Ascending aorta (tissue), 2 donors: Measurements from ENCODE around the gene ARHGAP10. TPM values are rescaled to one million over a fixed set of nuclear protein-coding genes. Genes with fewer than 3 reads are reported as not detected.
"Not testable (repeated sequence)": the region's sequence is repeated elsewhere in the genome, so short reads cannot be mapped to it uniquely, and the experiment has no call there.

ENCODE experiments used
- DNase-seq, 2 donors: peaks; one replicate each; pipeline ENCODE4 v3.0.0-alpha.2; 2019; ENCODE audit warnings: low spot score in 2 of 2
- H3K27ac ChIP-seq, 2 donors: fragments of 200-600 bp; sonication (generic); one replicate each; pipeline ENCODE4 v1.5.1; 2016 to 2017; ENCODE audit warnings: mild to moderate bottlenecking in 1 of 2
- H3K27me3 ChIP-seq: fragments of 200-600 bp; sonication (generic); one replicate; pipeline ENCODE4 v1.5.1; 2017
- H3K36me3 ChIP-seq, 2 donors: fragments of 200-600 bp; sonication (generic); one replicate each; pipeline ENCODE4 v1.5.1; 2016
- H3K4me1 ChIP-seq, 2 donors: fragments of 200-600 bp; sonication (generic); one replicate each; pipeline ENCODE4 v1.5.1; 2016 to 2017; ENCODE audit warnings: mild to moderate bottlenecking in 1 of 2
- H3K4me3 ChIP-seq, 2 donors: fragments of 200-600 bp; sonication (generic); one replicate each; pipeline ENCODE4 v1.5.1; 2016 to 2017; ENCODE audit warnings: mild to moderate bottlenecking in 1 of 2
- H3K9me3 ChIP-seq, 2 donors: fragments of 200-600 bp; sonication (generic); one replicate each; pipeline ENCODE4 v1.5.1; 2016
- intact Hi-C: fragments of 100-400 bp; cut with DNase I; formaldehyde crosslinking; loops from one replicate; pipeline ENCODE4 v1.15.1; 2023
- total RNA-seq: library from RNA; depleted of rRNA; stranded (reverse); fragments of >200 nt; gene quantifications from one replicate; pipeline ENCODE4 v1.1.0, GENCODE V29; 2016
- TF ChIP-seq, protein P1 (sequence below), 3 experiments: fragments of 200-600 bp in 2 of 3; fragments of 450-650 bp in 1 of 3; sonication (generic) in 2 of 3; IDR thresholded peaks; one replicate each; pipeline ENCODE4 v1.5.1; 2016 to 2019; ENCODE audit warnings: antibody characterized with exemption in 3 of 3, mild to moderate bottlenecking in 1 of 3, moderate library complexity in 1 of 3

ARHGAP10 gene
- total RNA-seq, 1 donor from 2014 or later, result 77.3 TPM

DNA sequence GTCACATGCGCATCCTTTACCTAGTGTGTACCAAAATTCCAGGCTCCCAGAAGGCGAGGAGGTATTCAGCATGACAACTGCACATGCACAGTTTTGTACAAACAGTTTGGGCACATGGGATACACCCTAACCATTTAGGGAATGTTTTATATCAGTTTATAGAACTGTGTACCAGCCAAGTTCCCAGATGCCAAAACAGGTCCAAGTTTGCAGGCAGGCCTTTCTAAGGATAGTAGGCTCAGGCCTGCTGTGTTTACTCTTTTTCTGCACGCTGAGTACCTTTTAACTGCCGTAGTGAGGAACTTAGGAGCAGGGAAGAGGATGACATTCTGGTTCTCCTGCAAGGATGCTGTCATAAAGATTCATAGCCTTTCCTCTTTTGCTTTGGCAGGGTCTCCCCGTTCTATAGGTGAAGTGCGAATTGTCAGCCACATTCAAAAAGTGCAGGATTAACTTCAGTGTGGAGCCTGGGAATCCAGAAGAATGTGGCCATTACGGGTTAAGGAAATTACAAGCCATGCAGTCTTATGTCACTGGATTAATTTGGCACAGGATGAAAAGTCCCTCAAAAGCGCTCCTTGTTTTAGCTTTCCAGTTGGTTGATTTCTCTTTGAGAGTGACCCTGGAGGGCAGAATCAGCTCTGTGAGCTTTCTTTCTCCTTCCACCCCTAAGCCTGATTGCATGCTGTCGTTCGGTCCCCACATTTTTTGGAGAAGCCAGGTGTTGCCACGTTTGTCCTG is 259.8 kb downstream of the ARHGAP10 start:
- Histone ChIP-seq H3K9me3 (no peaks in the 10 kb centered on the region), H3K27me3 (no peaks in the 10 kb centered on the region), H3K4me1 (peaks cover 0 to 15% of the 10 kb centered on the region in 2 donors), H3K4me3 (no peak overlapping the region), H3K36me3 (peaks cover 0 to 7% of the 10 kb centered on the region in 2 donors), H3K27ac (no peak overlapping the region)
- TF ChIP-seq, protein P1, sequence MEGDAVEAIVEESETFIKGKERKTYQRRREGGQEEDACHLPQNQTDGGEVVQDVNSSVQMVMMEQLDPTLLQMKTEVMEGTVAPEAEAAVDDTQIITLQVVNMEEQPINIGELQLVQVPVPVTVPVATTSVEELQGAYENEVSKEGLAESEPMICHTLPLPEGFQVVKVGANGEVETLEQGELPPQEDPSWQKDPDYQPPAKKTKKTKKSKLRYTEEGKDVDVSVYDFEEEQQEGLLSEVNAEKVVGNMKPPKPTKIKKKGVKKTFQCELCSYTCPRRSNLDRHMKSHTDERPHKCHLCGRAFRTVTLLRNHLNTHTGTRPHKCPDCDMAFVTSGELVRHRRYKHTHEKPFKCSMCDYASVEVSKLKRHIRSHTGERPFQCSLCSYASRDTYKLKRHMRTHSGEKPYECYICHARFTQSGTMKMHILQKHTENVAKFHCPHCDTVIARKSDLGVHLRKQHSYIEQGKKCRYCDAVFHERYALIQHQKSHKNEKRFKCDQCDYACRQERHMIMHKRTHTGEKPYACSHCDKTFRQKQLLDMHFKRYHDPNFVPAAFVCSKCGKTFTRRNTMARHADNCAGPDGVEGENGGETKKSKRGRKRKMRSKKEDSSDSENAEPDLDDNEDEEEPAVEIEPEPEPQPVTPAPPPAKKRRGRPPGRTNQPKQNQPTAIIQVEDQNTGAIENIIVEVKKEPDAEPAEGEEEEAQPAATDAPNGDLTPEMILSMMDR (IDR thresholded peaks at IDR 0.05), result no peak
- intact Hi-C loops, result no loop called here
- no peak for DNase-seq

DNA sequence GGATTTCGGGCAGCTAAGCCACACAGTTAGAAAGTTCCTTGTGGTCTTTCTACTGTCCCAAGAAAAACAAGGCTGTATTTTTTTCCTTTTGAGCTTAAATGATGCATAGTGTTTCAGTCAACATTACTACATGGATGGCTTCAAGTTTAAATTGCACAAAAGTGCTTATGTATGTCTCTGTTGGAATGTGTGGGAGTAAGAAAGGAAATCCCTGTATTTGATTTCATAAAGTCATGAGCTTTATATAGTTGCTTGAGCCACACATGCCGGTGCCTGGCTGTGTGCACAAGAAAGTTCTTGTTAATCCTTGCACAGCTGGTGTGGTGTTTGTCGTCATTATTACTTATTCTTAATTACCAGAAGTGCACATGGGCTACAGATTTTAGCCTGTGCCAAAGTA is 262.2 kb downstream of the ARHGAP10 start:
- Histone ChIP-seq H3K27me3 (no peaks in the 10 kb centered on the region), H3K4me3 (no peak overlapping the region), H3K4me1 (peaks cover 0 to 15% of the 10 kb centered on the region in 2 donors), H3K27ac (no peak overlapping the region), H3K9me3 (no peaks in the 10 kb centered on the region), H3K36me3 (peaks cover 0 to 13% of the 10 kb centered on the region in 2 donors)
- TF ChIP-seq, protein P1 (IDR thresholded peaks at IDR 0.05), result no peak
- intact Hi-C loops, result no loop called here
- no peak for DNase-seq

DNA sequence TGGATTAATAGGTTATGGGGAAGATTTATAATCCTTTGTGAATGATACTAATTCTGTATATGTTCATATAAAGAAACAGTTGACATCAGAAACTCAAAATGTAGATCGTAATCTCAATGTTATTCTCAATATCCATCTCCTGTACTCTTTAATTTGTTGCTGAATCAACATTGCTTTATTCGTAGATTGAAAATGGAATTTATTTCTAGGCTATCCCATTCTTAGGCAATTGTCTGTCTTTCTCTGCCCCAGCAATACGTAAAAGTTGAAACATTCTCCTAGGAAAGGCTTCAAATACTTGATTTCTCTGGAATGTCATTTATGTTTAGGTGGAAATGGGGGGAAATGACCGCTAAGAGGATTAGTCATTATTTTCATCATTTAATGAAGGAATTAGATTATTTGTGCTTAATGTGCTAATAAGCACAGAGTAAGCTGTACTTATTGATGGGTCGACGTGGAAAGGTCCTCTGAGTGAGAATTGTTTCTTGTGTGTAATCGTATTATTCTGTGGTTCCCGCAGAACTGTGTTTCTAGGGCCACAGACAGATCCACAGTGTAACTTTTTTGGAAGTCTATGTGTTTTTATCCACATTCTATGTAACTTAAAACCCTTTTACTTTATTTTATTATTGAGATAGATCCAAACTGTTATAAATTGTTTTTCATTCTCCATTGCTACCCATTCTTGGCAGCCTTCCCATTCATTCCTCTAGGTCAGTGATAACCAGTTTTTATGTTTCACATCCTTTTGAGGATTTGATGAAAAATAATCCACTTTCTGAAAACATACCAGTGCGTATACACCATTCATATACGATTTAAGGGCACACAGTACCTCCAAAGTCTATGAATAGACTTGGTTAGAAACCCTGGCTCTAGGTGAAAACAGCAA is 262.9 kb downstream of the ARHGAP10 start:
- Histone ChIP-seq H3K9me3 (no peaks in the 10 kb centered on the region), H3K36me3 (peaks cover 0 to 20% of the 10 kb centered on the region in 2 donors), H3K4me1 (peaks cover 0 to 15% of the 10 kb centered on the region in 2 donors), H3K4me3 (no peak overlapping the region), H3K27me3 (no peaks in the 10 kb centered on the region), H3K27ac (no peak overlapping the region)
- intact Hi-C loops, result no loop called here
- no peak for DNase-seq
- TF ChIP-seq, protein P1 (IDR thresholded peaks at IDR 0.05), result no peak

DNA sequence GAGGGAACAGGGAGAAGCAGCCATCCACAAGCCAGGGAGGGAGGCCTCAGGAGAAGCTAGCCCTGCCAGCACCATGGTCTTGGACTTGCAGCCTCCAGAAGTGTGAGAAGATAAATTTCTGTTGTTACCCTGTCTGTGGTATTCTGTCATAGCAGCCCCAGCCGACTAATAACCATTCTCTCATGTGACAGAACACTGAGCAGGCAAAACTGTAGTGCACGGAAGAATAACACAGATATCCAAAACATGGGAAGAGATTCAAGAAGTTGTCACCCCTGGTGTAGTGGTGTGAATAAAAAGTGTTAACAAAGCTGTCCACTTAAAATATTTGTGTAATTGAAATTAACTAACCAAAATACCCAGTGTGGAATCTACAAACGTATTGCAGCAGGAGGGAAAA is 265.0 kb downstream of the ARHGAP10 start:
- intact Hi-C loops, result no loop called here
- Histone ChIP-seq H3K36me3 (peaks cover 0 to 20% of the 10 kb centered on the region in 2 donors), H3K27me3 (no peaks in the 10 kb centered on the region), H3K27ac (no peak overlapping the region), H3K4me3 (no peak overlapping the region), H3K4me1 (peaks cover 0 to 15% of the 10 kb centered on the region in 2 donors), H3K9me3 (no peaks in the 10 kb centered on the region)
- TF ChIP-seq, protein P1 (IDR thresholded peaks at IDR 0.05), result no peak
- no peak for DNase-seq

DNA sequence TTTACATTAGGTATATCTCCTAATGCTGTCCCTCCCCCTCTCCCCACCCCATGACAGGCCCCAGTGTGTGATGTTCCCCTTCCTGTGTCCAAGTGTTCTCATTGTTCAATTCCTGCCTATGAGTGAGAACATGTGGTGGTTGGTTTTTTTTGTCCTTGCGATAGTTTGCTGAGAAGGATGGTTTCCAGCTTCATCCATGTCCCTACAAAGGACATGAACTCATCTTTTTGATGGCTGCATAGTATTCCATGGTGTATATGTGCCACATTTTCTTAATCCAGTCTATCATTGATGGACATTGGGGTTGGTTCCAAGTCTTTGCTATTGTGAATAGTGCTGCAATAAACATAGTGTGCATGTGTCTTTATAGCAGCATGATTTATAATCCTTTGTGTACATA is 268.1 kb downstream of the ARHGAP10 start:
- H3K4me3 ChIP-seq, DNase-seq, H3K9me3 ChIP-seq, intact Hi-C loops, H3K27ac ChIP-seq, H3K27me3 ChIP-seq, H3K4me1 ChIP-seq: not testable (repeated sequence)
- peaks cover 0 to 20% of the 10 kb centered on the region in 2 donors for H3K36me3 ChIP-seq
